SK-N-SH (cell line): ENCODE results near the gene TMEM134.

Source experiments
- EZH2phosphoT487 ChIP-seq: fragments of 200-600 bp; sonication (generic); IDR thresholded peaks from 2 replicates; pipeline ENCODE4 v1.6.1; 2017; ENCODE audit warnings: low read depth, mixed run types, mild to moderate bottlenecking, antibody characterized with exemption, moderate library complexity, borderline replicate concordance
- FOSL2 ChIP-seq: IDR thresholded peaks from 2 replicates; pipeline ENCODE4 v1.4.0; 2012; ENCODE audit warnings: low read depth, mild to moderate bottlenecking, moderate library complexity, borderline replicate concordance
- RCOR1 ChIP-seq: fragments of 150-350 bp; IDR thresholded peaks from 2 replicates; pipeline ENCODE4 v1.6.1; 2017; ENCODE audit warnings: antibody characterized with exemption, low read length
- SIN3A ChIP-seq: IDR thresholded peaks from 2 replicates; pipeline ENCODE4 v1.6.1; 2012; ENCODE audit warnings: low read depth, mild to moderate bottlenecking, low read length, moderate library complexity, borderline replicate concordance
- TAF1 ChIP-seq: IDR thresholded peaks from 2 replicates; pipeline ENCODE4 v1.6.1; 2012; ENCODE audit warnings: low read depth, mild to moderate bottlenecking, low read length, moderate library complexity, borderline replicate concordance
- TCF12 ChIP-seq: IDR thresholded peaks from 2 replicates; pipeline ENCODE4 v1.4.0; 2012
- YY1 ChIP-seq: IDR thresholded peaks from 2 replicates; pipeline ENCODE4 v1.4.0; 2012; ENCODE audit warnings: low read depth, mild to moderate bottlenecking
- TF ChIP-seq, protein P1 (sequence below): IDR thresholded peaks from 2 replicates; pipeline ENCODE4 v1.4.0; 2012; ENCODE audit warnings: low read depth, borderline replicate concordance
- TF ChIP-seq, protein P2 (sequence below): IDR thresholded peaks from 2 replicates; pipeline ENCODE4 v1.6.1; 2012; ENCODE audit warnings: mild to moderate bottlenecking, low read depth, low read length, moderate library complexity
- TF ChIP-seq, protein P3 (sequence below): fragments of 200-600 bp; sonication (generic); IDR thresholded peaks from 2 replicates; pipeline ENCODE4 v1.6.1; 2017; ENCODE audit warnings: antibody characterized with exemption, mild to moderate bottlenecking, moderate library complexity
- TF ChIP-seq, protein P4 (sequence below): IDR thresholded peaks from 2 replicates; pipeline ENCODE4 v1.4.0; 2012; ENCODE audit warnings: low read depth
- TF ChIP-seq, protein P5 (sequence below): IDR thresholded peaks from 2 replicates; pipeline ENCODE4 v1.4.0; 2012; ENCODE audit warnings: low read depth, borderline replicate concordance

DNA sequence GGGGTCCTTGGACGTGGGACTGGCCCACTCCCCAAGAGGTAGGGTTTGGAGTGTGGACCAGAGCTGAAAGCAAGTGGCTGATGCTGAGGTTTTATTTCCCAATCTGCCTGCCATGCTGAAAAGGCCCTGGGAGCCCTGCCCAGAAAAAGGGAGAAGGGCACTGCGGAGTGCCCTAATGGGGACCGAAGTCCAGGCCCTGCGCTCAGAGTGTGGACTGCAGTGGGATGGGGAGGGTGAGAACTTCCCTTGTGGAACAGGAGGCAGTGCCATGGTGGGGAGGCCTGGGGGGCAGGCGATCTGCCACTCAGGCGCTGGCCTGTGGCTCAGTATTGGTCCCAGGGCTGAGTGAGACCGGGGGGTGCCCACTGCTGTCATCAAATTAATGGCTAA, 20.8 kb downstream of the TMEM134 start:
- TF ChIP-seq, protein P1, sequence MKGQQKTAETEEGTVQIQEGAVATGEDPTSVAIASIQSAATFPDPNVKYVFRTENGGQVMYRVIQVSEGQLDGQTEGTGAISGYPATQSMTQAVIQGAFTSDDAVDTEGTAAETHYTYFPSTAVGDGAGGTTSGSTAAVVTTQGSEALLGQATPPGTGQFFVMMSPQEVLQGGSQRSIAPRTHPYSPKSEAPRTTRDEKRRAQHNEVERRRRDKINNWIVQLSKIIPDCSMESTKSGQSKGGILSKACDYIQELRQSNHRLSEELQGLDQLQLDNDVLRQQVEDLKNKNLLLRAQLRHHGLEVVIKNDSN: no peak
- TF ChIP-seq, protein P2, sequence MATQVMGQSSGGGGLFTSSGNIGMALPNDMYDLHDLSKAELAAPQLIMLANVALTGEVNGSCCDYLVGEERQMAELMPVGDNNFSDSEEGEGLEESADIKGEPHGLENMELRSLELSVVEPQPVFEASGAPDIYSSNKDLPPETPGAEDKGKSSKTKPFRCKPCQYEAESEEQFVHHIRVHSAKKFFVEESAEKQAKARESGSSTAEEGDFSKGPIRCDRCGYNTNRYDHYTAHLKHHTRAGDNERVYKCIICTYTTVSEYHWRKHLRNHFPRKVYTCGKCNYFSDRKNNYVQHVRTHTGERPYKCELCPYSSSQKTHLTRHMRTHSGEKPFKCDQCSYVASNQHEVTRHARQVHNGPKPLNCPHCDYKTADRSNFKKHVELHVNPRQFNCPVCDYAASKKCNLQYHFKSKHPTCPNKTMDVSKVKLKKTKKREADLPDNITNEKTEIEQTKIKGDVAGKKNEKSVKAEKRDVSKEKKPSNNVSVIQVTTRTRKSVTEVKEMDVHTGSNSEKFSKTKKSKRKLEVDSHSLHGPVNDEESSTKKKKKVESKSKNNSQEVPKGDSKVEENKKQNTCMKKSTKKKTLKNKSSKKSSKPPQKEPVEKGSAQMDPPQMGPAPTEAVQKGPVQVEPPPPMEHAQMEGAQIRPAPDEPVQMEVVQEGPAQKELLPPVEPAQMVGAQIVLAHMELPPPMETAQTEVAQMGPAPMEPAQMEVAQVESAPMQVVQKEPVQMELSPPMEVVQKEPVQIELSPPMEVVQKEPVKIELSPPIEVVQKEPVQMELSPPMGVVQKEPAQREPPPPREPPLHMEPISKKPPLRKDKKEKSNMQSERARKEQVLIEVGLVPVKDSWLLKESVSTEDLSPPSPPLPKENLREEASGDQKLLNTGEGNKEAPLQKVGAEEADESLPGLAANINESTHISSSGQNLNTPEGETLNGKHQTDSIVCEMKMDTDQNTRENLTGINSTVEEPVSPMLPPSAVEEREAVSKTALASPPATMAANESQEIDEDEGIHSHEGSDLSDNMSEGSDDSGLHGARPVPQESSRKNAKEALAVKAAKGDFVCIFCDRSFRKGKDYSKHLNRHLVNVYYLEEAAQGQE: no peak
- TF ChIP-seq, protein P3, sequence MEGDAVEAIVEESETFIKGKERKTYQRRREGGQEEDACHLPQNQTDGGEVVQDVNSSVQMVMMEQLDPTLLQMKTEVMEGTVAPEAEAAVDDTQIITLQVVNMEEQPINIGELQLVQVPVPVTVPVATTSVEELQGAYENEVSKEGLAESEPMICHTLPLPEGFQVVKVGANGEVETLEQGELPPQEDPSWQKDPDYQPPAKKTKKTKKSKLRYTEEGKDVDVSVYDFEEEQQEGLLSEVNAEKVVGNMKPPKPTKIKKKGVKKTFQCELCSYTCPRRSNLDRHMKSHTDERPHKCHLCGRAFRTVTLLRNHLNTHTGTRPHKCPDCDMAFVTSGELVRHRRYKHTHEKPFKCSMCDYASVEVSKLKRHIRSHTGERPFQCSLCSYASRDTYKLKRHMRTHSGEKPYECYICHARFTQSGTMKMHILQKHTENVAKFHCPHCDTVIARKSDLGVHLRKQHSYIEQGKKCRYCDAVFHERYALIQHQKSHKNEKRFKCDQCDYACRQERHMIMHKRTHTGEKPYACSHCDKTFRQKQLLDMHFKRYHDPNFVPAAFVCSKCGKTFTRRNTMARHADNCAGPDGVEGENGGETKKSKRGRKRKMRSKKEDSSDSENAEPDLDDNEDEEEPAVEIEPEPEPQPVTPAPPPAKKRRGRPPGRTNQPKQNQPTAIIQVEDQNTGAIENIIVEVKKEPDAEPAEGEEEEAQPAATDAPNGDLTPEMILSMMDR: no peak
- TF ChIP-seq EZH2phosphoT487: no peak
- no peak for TF ChIP-seq RCOR1
- TF ChIP-seq, protein P4, sequence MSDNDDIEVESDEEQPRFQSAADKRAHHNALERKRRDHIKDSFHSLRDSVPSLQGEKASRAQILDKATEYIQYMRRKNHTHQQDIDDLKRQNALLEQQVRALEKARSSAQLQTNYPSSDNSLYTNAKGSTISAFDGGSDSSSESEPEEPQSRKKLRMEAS: no peak
- TF ChIP-seq, protein P5, sequence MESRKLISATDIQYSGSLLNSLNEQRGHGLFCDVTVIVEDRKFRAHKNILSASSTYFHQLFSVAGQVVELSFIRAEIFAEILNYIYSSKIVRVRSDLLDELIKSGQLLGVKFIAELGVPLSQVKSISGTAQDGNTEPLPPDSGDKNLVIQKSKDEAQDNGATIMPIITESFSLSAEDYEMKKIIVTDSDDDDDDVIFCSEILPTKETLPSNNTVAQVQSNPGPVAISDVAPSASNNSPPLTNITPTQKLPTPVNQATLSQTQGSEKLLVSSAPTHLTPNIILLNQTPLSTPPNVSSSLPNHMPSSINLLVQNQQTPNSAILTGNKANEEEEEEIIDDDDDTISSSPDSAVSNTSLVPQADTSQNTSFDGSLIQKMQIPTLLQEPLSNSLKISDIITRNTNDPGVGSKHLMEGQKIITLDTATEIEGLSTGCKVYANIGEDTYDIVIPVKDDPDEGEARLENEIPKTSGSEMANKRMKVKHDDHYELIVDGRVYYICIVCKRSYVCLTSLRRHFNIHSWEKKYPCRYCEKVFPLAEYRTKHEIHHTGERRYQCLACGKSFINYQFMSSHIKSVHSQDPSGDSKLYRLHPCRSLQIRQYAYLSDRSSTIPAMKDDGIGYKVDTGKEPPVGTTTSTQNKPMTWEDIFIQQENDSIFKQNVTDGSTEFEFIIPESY: no peak
- no peak for TF ChIP-seq SIN3A
- TF ChIP-seq TCF12: no peak
- no peak for TF ChIP-seq FOSL2
- TF ChIP-seq YY1: no peak
- no peak for TF ChIP-seq TAF1
